ENCODE measurements around the gene LOXL4. TPM values are rescaled to one million over a fixed set of nuclear protein-coding genes. Genes with fewer than 3 reads are reported as not detected.

Gene LOXL4
- total and polyA plus RNA-seq, 3 experiments from 2014 or later: 0.43 TPM; not detected in 2

DNA sequence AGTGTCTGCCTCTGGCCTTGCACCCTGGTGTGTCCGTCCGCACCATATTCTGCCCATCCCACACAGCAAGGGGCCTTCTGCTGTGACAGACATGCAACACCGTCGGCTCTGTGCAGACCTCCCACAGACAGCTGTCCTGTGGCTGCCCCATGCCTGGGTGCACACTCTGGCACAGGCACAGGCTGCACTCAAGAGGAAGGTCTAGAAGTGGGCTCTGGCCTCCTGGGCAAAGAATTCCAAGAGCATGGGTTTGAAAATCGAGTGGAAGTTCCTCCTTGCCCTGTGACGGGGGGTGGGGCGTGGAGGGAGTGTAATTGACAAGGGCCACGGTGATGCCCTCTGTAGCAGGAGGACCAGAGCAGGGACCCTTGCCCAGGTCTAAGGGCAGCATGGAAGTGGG, 4.3 kb upstream of the LOXL4 start:
- no peak overlapping the region for H3K27ac ChIP-seq (ENCODE audit: low read depth, low read length)
- H3K36me3 ChIP-seq (ENCODE audit: insufficient read depth, low read length): no peaks in the 10 kb centered on the region
- peak overlapping the region in 1 of 8 donors; percentile 52 for H3K27ac Mint-ChIP-seq
- no peaks in the 10 kb centered on the region for H3K9me3 Mint-ChIP-seq
- peaks cover 22 to 57% of the 10 kb centered on the region in 2 donors for H3K27me3 Mint-ChIP-seq
- DNase-seq: no peak
- ChIA-PET POLR2A (no interaction called here), CTCF (no interaction called here)
- H3K9me3 ChIP-seq (ENCODE audit: low read length): no peaks in the 10 kb centered on the region
- H3K27me3 ChIP-seq (ENCODE audit: insufficient read depth, low read length, poor library complexity, severe bottlenecking): peaks cover 3% of the 10 kb centered on the region
- no peak overlapping the region for H3K4me3 Mint-ChIP-seq
- H3K36me3 Mint-ChIP-seq: peaks cover 0 to 3% (median 0%) of the 10 kb centered on the region in 3 donors
- peaks cover 4% of the 10 kb centered on the region for H3K4me1 ChIP-seq (ENCODE audit: insufficient read depth, low read length)
- no peak overlapping the region for H3K4me3 ChIP-seq (ENCODE audit: low read length)
- peaks cover under 1 to 13% (median 6%) of the 10 kb centered on the region in 3 donors for H3K4me1 Mint-ChIP-seq

DNA sequence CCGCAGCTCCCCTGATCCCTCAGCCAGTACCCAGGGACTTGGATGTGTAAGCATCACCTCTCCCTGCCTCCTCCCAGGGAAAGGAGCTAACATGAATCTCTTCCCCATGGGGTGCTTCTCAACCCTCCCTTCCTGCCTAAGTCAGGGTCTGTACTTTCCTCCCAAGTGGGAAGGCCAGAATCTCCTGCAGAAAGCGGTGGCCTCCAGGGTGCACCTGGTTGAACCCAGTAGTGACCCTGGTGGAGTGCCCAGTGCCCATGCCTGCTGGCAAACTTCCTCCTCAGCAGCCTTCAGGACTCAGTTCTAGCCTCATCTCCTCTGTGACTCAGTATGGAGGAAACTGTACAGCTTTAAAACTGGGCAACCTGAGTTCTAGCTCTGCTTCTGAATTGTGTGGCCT, 2.8 kb upstream of the LOXL4 start:
- Histone ChIP-seq H3K4me1 (ENCODE audit: insufficient read depth, low read length) (peaks cover 4% of the 10 kb centered on the region), H3K27me3 (ENCODE audit: insufficient read depth, low read length, poor library complexity, severe bottlenecking) (peaks cover 3% of the 10 kb centered on the region), H3K27ac (ENCODE audit: low read depth, low read length) (no peak overlapping the region), H3K4me3 (ENCODE audit: low read length) (no peak overlapping the region), H3K9me3 (ENCODE audit: low read length) (no peaks in the 10 kb centered on the region), H3K36me3 (ENCODE audit: insufficient read depth, low read length) (no peaks in the 10 kb centered on the region)
- Mint-ChIP-seq H3K4me3 (peak overlapping the region in 1 of 7 donors; percentile 18), H3K27ac (no peak overlapping the region), H3K9me3 (no peaks in the 10 kb centered on the region), H3K27me3 (peaks cover 28 to 70% of the 10 kb centered on the region in 2 donors), H3K36me3 (peaks cover 0 to 2% (median 0%) of the 10 kb centered on the region in 3 donors), H3K4me1 (peaks cover 4 to 13% (median 6%) of the 10 kb centered on the region in 3 donors)
- POLR2A ChIA-PET: no interaction called here
- CTCF ChIA-PET: no interaction called here
- no peak for DNase-seq

DNA sequence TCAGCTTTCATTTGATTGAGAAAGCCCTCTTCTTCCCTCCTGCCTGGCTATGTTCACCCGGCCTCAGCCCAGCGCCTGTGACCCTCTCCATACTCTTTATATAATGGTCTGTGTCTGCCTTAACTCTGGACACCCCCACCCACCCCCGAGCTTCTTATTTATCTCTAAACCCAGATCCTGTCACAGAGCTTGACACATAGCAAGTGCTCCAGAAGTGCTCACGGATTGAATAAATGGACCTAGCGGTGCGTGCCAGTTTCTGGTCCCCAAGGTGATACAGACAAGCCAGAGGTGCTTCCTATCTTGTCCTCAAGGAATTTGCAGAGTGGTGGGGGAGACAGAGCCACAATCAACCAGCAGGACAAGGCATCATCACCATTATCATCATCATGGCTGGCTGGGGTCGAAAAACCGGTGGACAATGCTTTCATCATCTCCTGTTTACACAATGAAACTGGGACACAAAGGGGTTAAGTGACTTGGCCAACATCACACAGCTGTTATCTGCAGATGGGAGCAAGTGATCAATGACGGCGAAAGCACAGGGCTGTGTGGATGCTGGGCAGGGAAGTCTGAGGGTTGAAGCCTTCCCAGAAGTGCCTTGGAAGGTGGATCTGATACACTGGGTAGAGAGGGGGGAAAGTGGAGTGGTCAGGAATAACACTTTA, 2.2 kb upstream of the LOXL4 start:
- Histone ChIP-seq H3K4me1 (ENCODE audit: insufficient read depth, low read length) (peaks cover 4% of the 10 kb centered on the region), H3K27me3 (ENCODE audit: insufficient read depth, low read length, poor library complexity, severe bottlenecking) (peaks cover 3% of the 10 kb centered on the region), H3K4me3 (ENCODE audit: low read length) (no peak overlapping the region), H3K9me3 (ENCODE audit: low read length) (no peaks in the 10 kb centered on the region), H3K36me3 (ENCODE audit: insufficient read depth, low read length) (no peaks in the 10 kb centered on the region), H3K27ac (ENCODE audit: low read depth, low read length) (no peak overlapping the region)
- Mint-ChIP-seq H3K4me1 (peaks cover 4 to 13% (median 6%) of the 10 kb centered on the region in 3 donors), H3K27me3 (peaks cover 27 to 72% of the 10 kb centered on the region in 2 donors), H3K9me3 (no peaks in the 10 kb centered on the region), H3K27ac (peak overlapping the region in 2 of 8 donors; percentile 3 to 20), H3K4me3 (peak overlapping the region in 5 of 7 donors; percentile 1 to 57 (median 35)), H3K36me3 (peaks cover 0 to 2% (median 0%) of the 10 kb centered on the region in 3 donors)
- CTCF ChIA-PET: no interaction called here
- no peak for DNase-seq
- POLR2A ChIA-PET: no interaction called here

DNA sequence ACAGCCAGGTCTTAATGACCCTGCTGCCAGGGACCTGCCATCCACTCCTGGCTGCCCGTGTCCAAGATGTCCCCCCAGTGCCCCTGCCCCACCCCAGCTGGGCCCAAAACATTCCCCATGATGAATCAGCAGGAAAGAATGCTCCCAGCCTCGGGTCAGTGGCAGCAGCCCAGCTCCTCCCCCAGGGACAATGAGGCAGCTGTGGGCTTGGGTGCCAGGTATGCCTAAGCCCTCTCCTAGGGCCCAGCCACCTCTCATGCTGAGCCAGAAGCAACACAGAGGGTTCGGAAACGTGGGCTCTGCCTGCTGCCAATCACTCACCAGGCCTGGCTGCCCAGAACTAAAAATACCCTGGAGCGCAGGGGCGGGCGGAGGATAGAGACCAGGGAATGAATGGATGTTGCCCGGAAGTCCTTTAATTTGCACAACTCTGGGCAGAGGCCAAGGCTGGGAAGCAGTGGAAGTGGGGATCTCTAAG, 1.5 kb upstream of the LOXL4 start:
- no peaks in the 10 kb centered on the region for H3K9me3 ChIP-seq (ENCODE audit: low read length)
- peaks cover 4% of the 10 kb centered on the region for H3K4me1 ChIP-seq (ENCODE audit: insufficient read depth, low read length)
- Mint-ChIP-seq H3K9me3 (no peaks in the 10 kb centered on the region), H3K4me3 (peak overlapping the region; percentile 26 to 77 (median 67)), H3K4me1 (peaks cover 4 to 13% (median 6%) of the 10 kb centered on the region in 3 donors), H3K36me3 (peaks cover 0 to 2% (median 0%) of the 10 kb centered on the region in 3 donors), H3K27me3 (peaks cover 27 to 70% of the 10 kb centered on the region in 2 donors), H3K27ac (peak overlapping the region in 1 of 8 donors; percentile 70)
- no peaks in the 10 kb centered on the region for H3K36me3 ChIP-seq (ENCODE audit: insufficient read depth, low read length)
- H3K27ac ChIP-seq (ENCODE audit: low read depth, low read length): no peak overlapping the region
- CTCF ChIA-PET: no interaction called here
- peaks cover 3% of the 10 kb centered on the region for H3K27me3 ChIP-seq (ENCODE audit: insufficient read depth, low read length, poor library complexity, severe bottlenecking)
- no peak for DNase-seq
- no peak overlapping the region for H3K4me3 ChIP-seq (ENCODE audit: low read length)
- POLR2A ChIA-PET: no interaction called here

DNA sequence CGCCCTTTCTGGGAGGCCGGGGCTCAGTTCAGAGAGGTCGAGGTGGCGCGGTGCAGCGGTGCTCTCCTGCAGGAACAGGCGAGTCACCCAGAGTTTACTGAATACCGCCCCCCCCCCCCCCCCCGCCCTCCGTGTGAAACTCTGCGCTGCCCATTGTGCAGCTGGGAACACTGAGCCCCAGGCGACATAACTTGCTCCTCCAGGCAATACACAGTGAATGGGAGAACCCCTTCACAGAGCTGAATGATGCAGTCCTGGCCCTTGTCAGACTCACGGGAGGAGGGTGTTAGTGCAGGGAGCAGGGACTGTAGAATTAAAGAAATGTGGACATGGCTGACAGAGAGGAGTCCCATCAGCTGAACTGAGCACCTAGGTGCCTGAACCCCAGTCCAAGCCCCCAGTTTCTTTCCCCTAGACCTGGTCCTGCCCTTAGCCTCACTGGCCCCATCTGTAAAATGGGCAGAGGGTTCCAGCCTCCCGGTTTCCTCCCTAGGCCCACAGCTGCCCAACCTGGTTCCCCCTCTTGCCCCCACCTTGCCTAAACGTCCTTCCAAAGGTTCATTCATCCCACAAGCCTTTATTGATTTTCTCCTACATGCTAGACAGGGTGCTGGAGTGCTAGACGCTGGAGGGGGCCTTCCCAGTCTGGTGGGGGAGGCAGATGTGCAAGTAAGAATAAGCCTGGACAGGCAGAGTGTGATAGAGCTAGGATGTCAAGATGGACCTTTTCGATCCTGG, 869 bp upstream of the LOXL4 start:
- Mint-ChIP-seq H3K27ac (peak overlapping the region in 3 of 8 donors; percentile 52 to 85 (median 66)), H3K4me1 (peaks cover 4 to 13% (median 6%) of the 10 kb centered on the region in 3 donors), H3K27me3 (peaks cover 27 to 68% of the 10 kb centered on the region in 2 donors), H3K36me3 (peaks cover 0 to 2% (median 0%) of the 10 kb centered on the region in 3 donors), H3K4me3 (peak overlapping the region; percentile 55 to 90 (median 74)), H3K9me3 (no peaks in the 10 kb centered on the region)
- ChIA-PET POLR2A (no interaction called here), CTCF (no interaction called here)
- DNase-seq: no peak
- H3K27ac ChIP-seq (ENCODE audit: low read depth, low read length): no peak overlapping the region
- no peaks in the 10 kb centered on the region for H3K36me3 ChIP-seq (ENCODE audit: insufficient read depth, low read length)
- peaks cover 4% of the 10 kb centered on the region for H3K4me1 ChIP-seq (ENCODE audit: insufficient read depth, low read length)
- H3K9me3 ChIP-seq (ENCODE audit: low read length): no peaks in the 10 kb centered on the region
- peaks cover 3% of the 10 kb centered on the region for H3K27me3 ChIP-seq (ENCODE audit: insufficient read depth, low read length, poor library complexity, severe bottlenecking)
- H3K4me3 ChIP-seq (ENCODE audit: low read length): peak overlapping the region; percentile 28

DNA sequence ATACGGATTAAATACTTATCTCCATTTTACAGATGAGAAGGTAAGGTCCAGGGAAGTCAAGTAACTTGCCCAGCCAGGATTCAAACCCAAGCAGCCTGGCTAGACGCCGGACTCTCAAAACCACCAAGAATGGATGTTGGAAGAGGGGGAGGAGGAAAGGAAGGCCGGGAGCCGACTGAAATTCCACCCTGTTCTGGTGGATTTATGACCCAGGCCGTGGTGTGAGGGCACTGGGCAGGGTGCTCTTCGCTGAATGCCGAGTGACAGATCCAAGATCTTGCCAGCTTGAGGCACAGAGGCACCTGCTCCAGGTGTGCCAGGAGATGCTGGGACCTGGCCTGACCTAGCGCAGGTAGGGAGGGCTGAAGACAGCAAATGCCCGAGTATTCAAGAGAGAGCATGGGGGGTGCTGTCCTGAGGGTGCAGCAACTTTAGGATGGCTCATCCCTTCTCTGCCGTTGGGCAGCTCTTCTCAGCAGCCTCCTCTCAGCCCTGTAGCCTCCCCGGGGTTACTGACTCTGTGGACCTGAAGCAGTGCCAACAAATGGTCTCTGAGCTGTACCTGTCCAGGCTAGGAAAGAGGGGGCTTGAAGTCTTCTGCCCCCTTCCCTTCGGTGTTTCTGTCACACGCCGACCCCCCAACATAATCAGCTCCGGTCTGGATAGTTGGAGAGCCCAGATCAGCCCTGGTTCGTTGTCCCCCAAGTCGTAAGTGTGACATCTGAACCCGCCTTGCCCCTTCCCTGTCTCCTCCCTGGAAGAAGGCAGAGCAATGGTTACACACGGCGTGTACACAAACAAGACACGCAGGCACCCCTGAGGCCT, 713 bp downstream of the LOXL4 start:
- POLR2A ChIA-PET: no interaction called here
- no peaks in the 10 kb centered on the region for H3K9me3 Mint-ChIP-seq
- H3K36me3 Mint-ChIP-seq: peaks cover 0 to 2% (median 0%) of the 10 kb centered on the region in 3 donors

DNA sequence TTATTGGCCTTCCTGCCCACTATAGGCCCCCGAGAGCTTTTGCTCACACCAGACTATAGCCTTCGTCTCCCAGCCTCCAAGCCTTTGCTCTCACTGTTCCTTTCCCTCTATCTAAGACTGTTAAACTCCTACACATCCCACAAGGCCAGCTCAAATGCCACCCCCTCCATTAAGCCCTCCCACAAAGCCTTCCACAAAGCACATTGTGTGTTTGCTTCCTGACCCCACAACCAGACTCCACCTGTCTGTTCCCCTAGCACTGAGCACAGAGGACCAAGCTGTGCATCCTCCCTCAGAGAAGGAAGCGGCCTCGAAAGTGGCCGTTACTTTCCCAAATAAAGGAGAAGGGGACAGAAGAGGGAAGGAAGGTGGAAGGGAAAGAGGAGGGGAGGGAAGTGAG, 1.3 kb downstream of the LOXL4 start:
- Mint-ChIP-seq H3K27ac (peak overlapping the region in 4 of 8 donors; percentile 13 to 94 (median 56)), H3K9me3 (no peaks in the 10 kb centered on the region), H3K4me1 (peaks cover 4 to 13% (median 6%) of the 10 kb centered on the region in 3 donors), H3K4me3 (peak overlapping the region; percentile 32 to 89 (median 73)), H3K27me3 (peaks cover 25 to 49% of the 10 kb centered on the region in 2 donors), H3K36me3 (peaks cover 0 to 2% (median 0%) of the 10 kb centered on the region in 3 donors)
- Histone ChIP-seq H3K27me3 (ENCODE audit: insufficient read depth, low read length, poor library complexity, severe bottlenecking) (peaks cover 3% of the 10 kb centered on the region), H3K4me3 (ENCODE audit: low read length) (no peak overlapping the region), H3K27ac (ENCODE audit: low read depth, low read length) (no peak overlapping the region), H3K36me3 (ENCODE audit: insufficient read depth, low read length) (no peaks in the 10 kb centered on the region), H3K4me1 (ENCODE audit: insufficient read depth, low read length) (peaks cover 4% of the 10 kb centered on the region), H3K9me3 (ENCODE audit: low read length) (no peaks in the 10 kb centered on the region)
- CTCF ChIA-PET: no interaction called here
- POLR2A ChIA-PET: no interaction called here
- DNase-seq: no peak

More for the DNA sequence above, 713 bp downstream of the LOXL4 start:
- CTCF ChIA-PET: no interaction called here
- Mint-ChIP-seq H3K27me3 (peaks cover 25 to 52% of the 10 kb centered on the region in 2 donors), H3K27ac (peak overlapping the region in 4 of 8 donors; percentile 35 to 94 (median 70)), H3K4me1 (peaks cover 4 to 13% (median 6%) of the 10 kb centered on the region in 3 donors), H3K4me3 (peak overlapping the region; percentile 70 to 89 (median 75))
- peaks cover 4% of the 10 kb centered on the region for H3K4me1 ChIP-seq (ENCODE audit: insufficient read depth, low read length)
- no peaks in the 10 kb centered on the region for H3K9me3 ChIP-seq (ENCODE audit: low read length)
- H3K27ac ChIP-seq (ENCODE audit: low read depth, low read length): no peak overlapping the region
- DNase-seq: no peak
- H3K27me3 ChIP-seq (ENCODE audit: insufficient read depth, low read length, poor library complexity, severe bottlenecking): peaks cover 3% of the 10 kb centered on the region
- H3K36me3 ChIP-seq (ENCODE audit: insufficient read depth, low read length): no peaks in the 10 kb centered on the region
- no peak overlapping the region for H3K4me3 ChIP-seq (ENCODE audit: low read length)

Measured in CD8-positive, alpha-beta memory T cell (primary cell).